HepG2 (cell line): ENCODE data around the gene COL18A1. TPM values are rescaled to one million over a fixed set of nuclear protein-coding genes. Genes with fewer than 3 reads are reported as not detected.

Experiments used
- AKAP8 ChIP-seq: sonication (generic); formaldehyde crosslinking; IDR thresholded peaks from 2 replicates; pipeline ENCODE4 v1.5.1; 2020; ENCODE audit warnings: mild to moderate bottlenecking, missing genetic modification reagents
- BCL6 ChIP-seq: IDR thresholded peaks from 2 replicates; pipeline ENCODE4 v1.6.1; 2016; ENCODE audit warnings: missing genetic modification reagents, missing compliant biosample characterization
- HNRNPLL ChIP-seq: fragments of 200-400 bp; formaldehyde crosslinking; IDR thresholded peaks from 2 replicates; pipeline ENCODE4 v1.6.1; 2017; ENCODE audit warnings: mild to moderate bottlenecking, low read depth, low read length; ENCODE audit not compliant: poor library complexity, severe bottlenecking
- KLF15 ChIP-seq: sonication (generic); formaldehyde crosslinking; IDR thresholded peaks from 2 replicates; pipeline ENCODE4 v1.8.1; 2023; ENCODE audit warnings: borderline replicate concordance, mild to moderate bottlenecking, inconsistent platforms, missing genetic modification reagents, mixed read lengths
- NONO ChIP-seq, 2 experiments: fragments of 450-650 bp in 1 of 2; sonication (generic) in 1 of 2; formaldehyde crosslinking in 1 of 2; IDR thresholded peaks in 1 of 2; conservative IDR thresholded peaks in 1 of 2; 2 replicates each; pipeline versions ENCODE4 v1.6.1 to v1.8.0; 2017 to 2022; ENCODE audit warnings: mild to moderate bottlenecking in 1 of 2, missing genetic modification reagents in 1 of 2, moderate library complexity in 1 of 2
- RFX3 ChIP-seq: IDR thresholded peaks from 2 replicates; pipeline ENCODE4 v1.6.1; 2016; ENCODE audit warnings: missing biosample characterization, missing genetic modification reagents
- SNRNP70 ChIP-seq: fragments of 200-400 bp; formaldehyde crosslinking; IDR thresholded peaks from 2 replicates; pipeline ENCODE4 v1.6.1; 2017; ENCODE audit warnings: mild to moderate bottlenecking, low read depth, low read length, moderate library complexity
- SRF ChIP-seq: IDR thresholded peaks from 2 replicates; pipeline ENCODE4 v1.6.1; 2011; ENCODE audit warnings: mild to moderate bottlenecking, low read depth, low read length, moderate library complexity
- TCF12 ChIP-seq, 2 experiments: fragments of 450-650 bp in 1 of 2; sonication (generic) in 1 of 2; formaldehyde crosslinking in 1 of 2; IDR thresholded peaks; 2 replicates each; pipeline versions ENCODE4 v1.6.1 to v1.8.0; 2017 to 2022; ENCODE audit warnings: antibody characterized with exemption in 1 of 2, mild to moderate bottlenecking in 1 of 2, missing genetic modification reagents in 1 of 2, moderate library complexity in 1 of 2
- ZFP36L2 ChIP-seq: sonication (generic); formaldehyde crosslinking; IDR thresholded peaks from 2 replicates; pipeline ENCODE4 v1.4.0; 2020; ENCODE audit warnings: missing genetic modification reagents
- ZNF256 ChIP-seq: sonication (generic); formaldehyde crosslinking; conservative IDR thresholded peaks from 2 replicates; pipeline ENCODE4 v1.4.0; 2020; ENCODE audit warnings: missing genetic modification reagents
- ZNF468 ChIP-seq: sonication (generic); formaldehyde crosslinking; IDR thresholded peaks from 2 replicates; pipeline ENCODE4 v1.8.0; 2022; ENCODE audit warnings: mild to moderate bottlenecking, moderate library complexity, missing genetic modification reagents
- ZNF605 ChIP-seq: sonication (generic); formaldehyde crosslinking; IDR thresholded peaks from 2 replicates; pipeline ENCODE4 v1.8.0; 2022; ENCODE audit warnings: mild to moderate bottlenecking, missing genetic modification reagents
- polyA plus RNA-seq, 8 experiments: library from polyadenylated mRNA; depleted of rRNA in 3 of 8; stranded (reverse) in 7 of 8; unstranded in 1 of 8; fragments of >200 nt; fragmentation: Illumina TruSeq in 4 of 8; extraction: Trizol in 4 of 8; gene quantifications; 2 replicates each; pipeline versions ENCODE4 v1.2.1 to v1.2.3, GENCODE V29; 2011 to 2016; ENCODE audit warnings: low read depth in 4 of 8, missing spikeins in 1 of 8, mixed read lengths in 1 of 8; ENCODE audit not compliant: insufficient read depth in 1 of 8
- total RNA-seq, 5 experiments: library from RNA; depleted of rRNA; stranded (reverse); fragments of >200 nt; fragmentation: Illumina TruSeq; extraction: Trizol; gene quantifications; 2 replicates each; pipeline ENCODE4 v1.2.3, GENCODE V29; 2016; ENCODE audit warnings: low read depth in 1 of 5
- TF ChIP-seq, protein P1 (sequence below): IDR thresholded peaks from 2 replicates; pipeline ENCODE4 v1.6.1; 2012; ENCODE audit warnings: low read length, improper control_type of control experiment
- TF ChIP-seq, protein P2 (sequence below): sonication (generic); formaldehyde crosslinking; IDR thresholded peaks from 2 replicates; pipeline ENCODE4 v1.4.0; 2020; ENCODE audit warnings: low read depth, mild to moderate bottlenecking, missing genetic modification reagents
- TF ChIP-seq, protein P3 (sequence below): sonication (generic); formaldehyde crosslinking; IDR thresholded peaks from 2 replicates; pipeline ENCODE4 v1.5.1; 2020; ENCODE audit warnings: mild to moderate bottlenecking, missing genetic modification reagents, moderate library complexity
- TF ChIP-seq, protein P4 (sequence below): sonication (generic); formaldehyde crosslinking; IDR thresholded peaks from 2 replicates; pipeline ENCODE4 v1.5.0; 2020; ENCODE audit warnings: mild to moderate bottlenecking, missing genetic modification reagents
- TF ChIP-seq, protein P5 (sequence below): sonication (generic); formaldehyde crosslinking; IDR thresholded peaks from 2 replicates; pipeline ENCODE4 v1.5.1; 2020; ENCODE audit warnings: mild to moderate bottlenecking, missing genetic modification reagents, borderline replicate concordance

Gene COL18A1
- total and polyA plus RNA-seq, 2 of the 13 experiments (the other 11 are each of a cell fraction or from before 2014, with no cell fraction given), result 79.0 to 102 TPM

DNA sequence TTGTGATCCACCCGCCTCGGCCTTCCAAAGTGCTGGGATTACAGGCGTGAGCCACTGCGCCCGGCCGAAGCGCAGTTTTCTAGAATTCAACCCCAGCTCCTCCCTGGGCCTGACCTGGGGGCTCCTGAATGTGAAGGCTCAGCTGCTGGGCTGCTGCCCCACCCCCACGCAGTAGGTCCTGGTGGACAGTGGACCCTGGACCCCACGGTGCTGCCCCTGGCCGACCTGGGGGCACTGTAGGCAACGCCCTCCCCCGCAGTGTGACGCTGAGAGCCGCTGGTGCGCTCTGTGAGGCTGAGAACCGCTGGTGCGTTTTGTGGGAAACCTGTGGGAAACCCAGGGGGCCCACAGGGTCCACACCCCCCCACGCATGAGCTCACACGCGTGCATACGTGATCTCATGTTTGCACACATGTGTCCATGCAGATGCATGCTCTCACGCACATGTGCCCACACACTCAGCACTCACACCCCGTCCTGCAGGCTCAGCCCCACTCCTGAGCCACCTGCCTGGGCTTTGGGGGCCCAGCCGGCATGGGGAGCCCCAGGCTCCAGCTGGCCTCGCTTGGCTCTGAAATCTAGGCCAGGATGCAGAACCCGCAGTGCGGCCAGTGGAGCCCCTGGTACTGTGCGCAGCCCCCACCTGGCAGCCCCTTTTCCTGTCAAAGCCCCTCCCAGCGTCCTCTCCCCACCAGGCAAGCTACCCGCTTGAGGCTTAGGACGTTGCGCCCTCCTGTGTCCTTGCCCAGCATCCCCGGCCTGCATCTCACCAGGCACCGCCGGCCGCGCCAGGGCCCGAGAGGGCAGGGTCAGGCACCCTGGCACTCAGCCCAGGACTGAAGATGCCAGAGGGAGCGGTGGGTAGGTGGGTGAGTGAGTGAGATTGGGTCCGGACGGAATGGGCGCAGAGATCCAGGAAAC, 67.7 kb downstream of the COL18A1 start (continued):
- TF ChIP-seq NONO (IDR thresholded peaks at IDR 0.05) (no peak), NONO (CRISPR knock-in tag; conservative IDR thresholded peaks at IDR 0.05) (peak; percentile 51; the same call in 1 of the 2 replicates), BCL6 (CRISPR knock-in tag) (peak; percentile 78), RFX3 (CRISPR knock-in tag) (no peak), KLF15 (no peak), SNRNP70 (no peak), ZNF468 (CRISPR knock-in tag) (no peak), TCF12 (IDR thresholded peaks at IDR 0.05) (no peak), TCF12 (CRISPR knock-in tag; IDR thresholded peaks at IDR 0.05) (no peak), ZNF605 (CRISPR knock-in tag) (no peak), ZNF256 (no peak), ZFP36L2 (no peak), SRF (no peak), HNRNPLL (peak; percentile 79), AKAP8 (CRISPR knock-in tag) (no peak; the same call in 1 of the 2 replicates)
- TF ChIP-seq, protein P1, sequence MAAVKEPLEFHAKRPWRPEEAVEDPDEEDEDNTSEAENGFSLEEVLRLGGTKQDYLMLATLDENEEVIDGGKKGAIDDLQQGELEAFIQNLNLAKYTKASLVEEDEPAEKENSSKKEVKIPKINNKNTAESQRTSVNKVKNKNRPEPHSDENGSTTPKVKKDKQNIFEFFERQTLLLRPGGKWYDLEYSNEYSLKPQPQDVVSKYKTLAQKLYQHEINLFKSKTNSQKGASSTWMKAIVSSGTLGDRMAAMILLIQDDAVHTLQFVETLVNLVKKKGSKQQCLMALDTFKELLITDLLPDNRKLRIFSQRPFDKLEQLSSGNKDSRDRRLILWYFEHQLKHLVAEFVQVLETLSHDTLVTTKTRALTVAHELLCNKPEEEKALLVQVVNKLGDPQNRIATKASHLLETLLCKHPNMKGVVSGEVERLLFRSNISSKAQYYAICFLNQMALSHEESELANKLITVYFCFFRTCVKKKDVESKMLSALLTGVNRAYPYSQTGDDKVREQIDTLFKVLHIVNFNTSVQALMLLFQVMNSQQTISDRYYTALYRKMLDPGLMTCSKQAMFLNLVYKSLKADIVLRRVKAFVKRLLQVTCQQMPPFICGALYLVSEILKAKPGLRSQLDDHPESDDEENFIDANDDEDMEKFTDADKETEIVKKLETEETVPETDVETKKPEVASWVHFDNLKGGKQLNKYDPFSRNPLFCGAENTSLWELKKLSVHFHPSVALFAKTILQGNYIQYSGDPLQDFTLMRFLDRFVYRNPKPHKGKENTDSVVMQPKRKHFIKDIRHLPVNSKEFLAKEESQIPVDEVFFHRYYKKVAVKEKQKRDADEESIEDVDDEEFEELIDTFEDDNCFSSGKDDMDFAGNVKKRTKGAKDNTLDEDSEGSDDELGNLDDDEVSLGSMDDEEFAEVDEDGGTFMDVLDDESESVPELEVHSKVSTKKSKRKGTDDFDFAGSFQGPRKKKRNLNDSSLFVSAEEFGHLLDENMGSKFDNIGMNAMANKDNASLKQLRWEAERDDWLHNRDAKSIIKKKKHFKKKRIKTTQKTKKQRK, result no peak
- TF ChIP-seq, protein P2, sequence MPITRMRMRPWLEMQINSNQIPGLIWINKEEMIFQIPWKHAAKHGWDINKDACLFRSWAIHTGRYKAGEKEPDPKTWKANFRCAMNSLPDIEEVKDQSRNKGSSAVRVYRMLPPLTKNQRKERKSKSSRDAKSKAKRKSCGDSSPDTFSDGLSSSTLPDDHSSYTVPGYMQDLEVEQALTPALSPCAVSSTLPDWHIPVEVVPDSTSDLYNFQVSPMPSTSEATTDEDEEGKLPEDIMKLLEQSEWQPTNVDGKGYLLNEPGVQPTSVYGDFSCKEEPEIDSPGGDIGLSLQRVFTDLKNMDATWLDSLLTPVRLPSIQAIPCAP (CRISPR knock-in tag), result no peak
- TF ChIP-seq, protein P3, sequence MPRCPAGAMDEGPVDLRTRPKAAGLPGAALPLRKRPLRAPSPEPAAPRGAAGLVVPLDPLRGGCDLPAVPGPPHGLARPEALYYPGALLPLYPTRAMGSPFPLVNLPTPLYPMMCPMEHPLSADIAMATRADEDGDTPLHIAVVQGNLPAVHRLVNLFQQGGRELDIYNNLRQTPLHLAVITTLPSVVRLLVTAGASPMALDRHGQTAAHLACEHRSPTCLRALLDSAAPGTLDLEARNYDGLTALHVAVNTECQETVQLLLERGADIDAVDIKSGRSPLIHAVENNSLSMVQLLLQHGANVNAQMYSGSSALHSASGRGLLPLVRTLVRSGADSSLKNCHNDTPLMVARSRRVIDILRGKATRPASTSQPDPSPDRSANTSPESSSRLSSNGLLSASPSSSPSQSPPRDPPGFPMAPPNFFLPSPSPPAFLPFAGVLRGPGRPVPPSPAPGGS (CRISPR knock-in tag), result no peak
- TF ChIP-seq, protein P4, sequence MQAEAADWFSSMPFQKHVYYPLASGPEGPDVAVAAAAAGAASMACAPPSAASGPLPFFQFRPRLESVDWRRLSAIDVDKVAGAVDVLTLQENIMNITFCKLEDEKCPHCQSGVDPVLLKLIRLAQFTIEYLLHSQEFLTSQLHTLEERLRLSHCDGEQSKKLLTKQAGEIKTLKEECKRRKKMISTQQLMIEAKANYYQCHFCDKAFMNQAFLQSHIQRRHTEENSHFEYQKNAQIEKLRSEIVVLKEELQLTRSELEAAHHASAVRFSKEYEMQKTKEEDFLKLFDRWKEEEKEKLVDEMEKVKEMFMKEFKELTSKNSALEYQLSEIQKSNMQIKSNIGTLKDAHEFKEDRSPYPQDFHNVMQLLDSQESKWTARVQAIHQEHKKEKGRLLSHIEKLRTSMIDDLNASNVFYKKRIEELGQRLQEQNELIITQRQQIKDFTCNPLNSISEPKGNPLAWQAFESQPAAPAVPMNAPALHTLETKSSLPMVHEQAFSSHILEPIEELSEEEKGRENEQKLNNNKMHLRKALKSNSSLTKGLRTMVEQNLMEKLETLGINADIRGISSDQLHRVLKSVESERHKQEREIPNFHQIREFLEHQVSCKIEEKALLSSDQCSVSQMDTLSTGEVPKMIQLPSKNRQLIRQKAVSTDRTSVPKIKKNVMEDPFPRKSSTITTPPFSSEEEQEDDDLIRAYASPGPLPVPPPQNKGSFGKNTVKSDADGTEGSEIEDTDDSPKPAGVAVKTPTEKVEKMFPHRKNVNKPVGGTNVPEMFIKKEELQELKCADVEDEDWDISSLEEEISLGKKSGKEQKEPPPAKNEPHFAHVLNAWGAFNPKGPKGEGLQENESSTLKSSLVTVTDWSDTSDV (CRISPR knock-in tag), result no peak
- TF ChIP-seq, protein P5, sequence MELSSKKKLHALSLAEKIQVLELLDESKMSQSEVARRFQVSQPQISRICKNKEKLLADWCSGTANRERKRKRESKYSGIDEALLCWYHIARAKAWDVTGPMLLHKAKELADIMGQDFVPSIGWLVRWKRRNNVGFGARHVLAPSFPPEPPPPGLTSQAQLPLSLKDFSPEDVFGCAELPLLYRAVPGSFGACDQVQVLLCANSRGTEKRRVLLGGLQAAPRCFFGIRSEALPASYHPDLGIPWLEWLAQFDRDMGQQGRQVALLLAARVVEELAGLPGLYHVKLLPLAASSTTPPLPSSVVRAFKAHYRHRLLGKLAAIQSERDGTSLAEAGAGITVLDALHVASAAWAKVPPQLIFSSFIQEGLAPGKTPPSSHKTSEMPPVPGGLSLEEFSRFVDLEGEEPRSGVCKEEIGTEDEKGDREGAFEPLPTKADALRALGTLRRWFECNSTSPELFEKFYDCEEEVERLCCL (CRISPR knock-in tag), result no peak
